Measurements from ENCODE around the gene TTK. TPM values are rescaled to one million over a fixed set of nuclear protein-coding genes. Genes with fewer than 3 reads are reported as not detected.

Gene TTK
- polyA plus RNA-seq, 3 donors: not detected

GRCh38 chr6:80020381-80021120 is 16.1 kb downstream of the TTK start:
- Histone ChIP-seq H3K4me3 (replicated peaks in 1 of 3; ENCODE audit: low read depth in 2 of 3, low read length in 3 of 3) (no peak overlapping the region), H3K27me3 (ENCODE audit: control insufficient read depth in 2 of 2, insufficient read depth in 2 of 2, low read length in 2 of 2) (no peaks in the 10 kb centered on the region), H3K36me3 (replicated peaks in 1 of 2; ENCODE audit: control insufficient read depth in 1 of 2, insufficient read depth in 2 of 2, low read length in 2 of 2) (peaks cover 34 to 85% of the 10 kb centered on the region in 2 donors), H3K9me3 (replicated peaks in 1 of 2; ENCODE audit: control insufficient read depth in 1 of 2, insufficient read depth in 1 of 2, low read length in 2 of 2) (no peaks in the 10 kb centered on the region), H3K79me2 (ENCODE audit: insufficient read depth, low read length) (no peaks in the 10 kb centered on the region), H4K20me1 (ENCODE audit: insufficient read depth, low read length) (no peaks in the 10 kb centered on the region), H3K4me1 (ENCODE audit: control insufficient read depth in 1 of 2, insufficient read depth in 2 of 2, low read length in 2 of 2) (no peaks in the 10 kb centered on the region), H3K27ac (ENCODE audit: low read depth in 1 of 2, low read length in 2 of 2) (no peak overlapping the region), H3K9ac (ENCODE audit: insufficient read depth, low read length, poor library complexity, severe bottlenecking) (no peak overlapping the region), H3K4me2 (replicated peaks; ENCODE audit: extremely low read depth, low read length, poor library complexity, severe bottlenecking) (no peak overlapping the region), H2AFZ (ENCODE audit: insufficient read depth, low read depth, low read length, poor library complexity, severe bottlenecking) (no peak overlapping the region)
- intact Hi-C loops (cut with micrococcal nuclease): no loop called here
- no peaks in the 10 kb centered on the region for H3K27me3 Mint-ChIP-seq (ENCODE audit: low read depth in 3 of 3)
- no peaks in the 10 kb centered on the region for H3K9me3 Mint-ChIP-seq
- 100% methylated on average over 4 of the region's 7 CpGs for WGBS (ENCODE audit: insufficient coverage)
- peak overlapping the region in 1 of 7 donors; percentile 14 for H3K27ac Mint-ChIP-seq
- no peak overlapping the region for H3K4me3 Mint-ChIP-seq
- DNase-seq: no peak
- H3K36me3 Mint-ChIP-seq: peaks cover 36 to 66% of the 10 kb centered on the region in 2 donors
- TF ChIP-seq CTCF (IDR thresholded peaks at IDR 0.05): no peak
- H3K4me1 Mint-ChIP-seq: no peaks in the 10 kb centered on the region

- 100% methylated on average over 1 of the region's 3 CpGs for whole genome bisulfite sequencing (ENCODE audit: insufficient coverage)
- H3K9me3 Mint-ChIP-seq: no peaks in the 10 kb centered on the region
- Histone ChIP-seq H3K27me3 (ENCODE audit: control insufficient read depth in 2 of 2, insufficient read depth in 2 of 2, low read length in 2 of 2) (no peaks in the 10 kb centered on the region), H3K4me1 (ENCODE audit: control insufficient read depth in 1 of 2, insufficient read depth in 2 of 2, low read length in 2 of 2) (no peaks in the 10 kb centered on the region), H3K9me3 (replicated peaks in 1 of 2; ENCODE audit: control insufficient read depth in 1 of 2, insufficient read depth in 1 of 2, low read length in 2 of 2) (no peaks in the 10 kb centered on the region), H2AFZ (ENCODE audit: insufficient read depth, low read depth, low read length, poor library complexity, severe bottlenecking) (no peak overlapping the region), H3K9ac (ENCODE audit: insufficient read depth, low read length, poor library complexity, severe bottlenecking) (no peak overlapping the region), H3K4me2 (replicated peaks; ENCODE audit: extremely low read depth, low read length, poor library complexity, severe bottlenecking) (no peak overlapping the region), H3K79me2 (ENCODE audit: insufficient read depth, low read length) (no peaks in the 10 kb centered on the region), H3K4me3 (replicated peaks in 1 of 3; ENCODE audit: low read depth in 2 of 3, low read length in 3 of 3) (no peak overlapping the region), H4K20me1 (ENCODE audit: insufficient read depth, low read length) (no peaks in the 10 kb centered on the region), H3K36me3 (replicated peaks in 1 of 2; ENCODE audit: control insufficient read depth in 1 of 2, insufficient read depth in 2 of 2, low read length in 2 of 2) (peaks cover 33 to 85% of the 10 kb centered on the region in 2 donors), H3K27ac (ENCODE audit: low read depth in 1 of 2, low read length in 2 of 2) (no peak overlapping the region)
- no peak for DNase-seq
- H3K27ac Mint-ChIP-seq: peak overlapping the region in 2 of 7 donors; percentile 37 to 70
- peaks cover 39 to 64% of the 10 kb centered on the region in 2 donors for H3K36me3 Mint-ChIP-seq
- H3K4me3 Mint-ChIP-seq: no peak overlapping the region
- TF ChIP-seq CTCF (IDR thresholded peaks at IDR 0.05): no peak
- intact Hi-C loops (cut with micrococcal nuclease): no loop called here
- no peaks in the 10 kb centered on the region for H3K4me1 Mint-ChIP-seq
- no peaks in the 10 kb centered on the region for H3K27me3 Mint-ChIP-seq (ENCODE audit: low read depth in 3 of 3)
Observed at GRCh38 chr6:80021131-80021530, 16.7 kb downstream of the TTK start.
